Cerebellar cortex (tissue), 1 donor: ENCODE measurements around the gene PICALM.
"Not testable (repeated sequence)": the region's sequence is repeated elsewhere in the genome, so short reads cannot be mapped to it uniquely, and the experiment has no call there.

Experiments
- DNase-seq: peaks from one replicate; pipeline ENCODE4 v3.0.0-alpha.2; 2015; ENCODE audit warnings: low spot score

The PICALM gene

DNA sequence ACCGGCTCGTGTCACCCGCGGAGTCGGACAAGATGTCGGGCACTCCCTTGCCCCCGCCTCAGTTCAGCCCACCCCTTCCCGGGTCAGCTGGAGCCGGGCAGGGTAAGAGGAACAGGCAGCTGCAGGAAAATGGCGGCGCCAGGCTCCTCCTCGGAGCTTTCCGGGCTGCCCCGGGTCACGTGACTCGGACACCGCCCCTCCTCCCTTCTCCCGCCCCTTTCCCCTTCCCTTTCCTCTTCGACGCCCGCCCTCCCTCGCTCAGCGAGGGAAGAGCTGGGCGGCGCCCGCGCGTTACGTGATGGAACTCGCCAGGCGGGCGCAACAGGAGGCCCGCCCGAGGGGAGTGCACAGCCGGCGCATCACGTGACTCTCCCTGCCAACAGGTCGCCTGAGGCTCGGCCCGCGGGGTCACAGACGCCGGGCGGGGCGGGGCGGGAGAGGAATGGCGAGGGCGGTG, at the start of gene PICALM:
PICALM (minus strand) TSS at position 134 of the 457 bp plus-strand sequence. CDS start 304 bp downstream, outside the sequence.
- peak; percentile 97 for DNase-seq

- DNase-seq: no peak
These were observed 49.4 kb upstream of the PICALM start for GRCh38 chr11:86118253-86118652.

- no peak for DNase-seq
These were observed 48.8 kb upstream of the PICALM start for GRCh38 chr11:86117712-86118063.

- no peak for DNase-seq
These were observed 48.3 kb upstream of the PICALM start for GRCh38 chr11:86117001-86117711.

DNA sequence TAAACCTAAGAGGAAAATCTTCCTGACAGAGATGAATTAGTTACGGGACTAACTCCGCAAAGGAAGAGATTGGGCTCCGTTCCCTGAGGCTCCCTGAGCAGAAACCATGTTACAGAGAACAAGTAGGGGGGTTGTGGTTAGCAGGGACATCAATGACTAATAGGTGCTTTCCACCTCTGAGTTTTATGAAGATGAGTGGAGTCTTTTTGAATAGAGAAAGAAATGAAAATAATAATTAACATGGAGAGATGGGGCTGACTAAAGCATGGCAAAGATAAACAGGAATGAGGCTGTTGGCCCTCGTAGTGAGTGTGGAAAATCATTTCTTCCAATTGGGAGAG, 47.5 kb upstream of the PICALM start:
- no peak for DNase-seq

DNA sequence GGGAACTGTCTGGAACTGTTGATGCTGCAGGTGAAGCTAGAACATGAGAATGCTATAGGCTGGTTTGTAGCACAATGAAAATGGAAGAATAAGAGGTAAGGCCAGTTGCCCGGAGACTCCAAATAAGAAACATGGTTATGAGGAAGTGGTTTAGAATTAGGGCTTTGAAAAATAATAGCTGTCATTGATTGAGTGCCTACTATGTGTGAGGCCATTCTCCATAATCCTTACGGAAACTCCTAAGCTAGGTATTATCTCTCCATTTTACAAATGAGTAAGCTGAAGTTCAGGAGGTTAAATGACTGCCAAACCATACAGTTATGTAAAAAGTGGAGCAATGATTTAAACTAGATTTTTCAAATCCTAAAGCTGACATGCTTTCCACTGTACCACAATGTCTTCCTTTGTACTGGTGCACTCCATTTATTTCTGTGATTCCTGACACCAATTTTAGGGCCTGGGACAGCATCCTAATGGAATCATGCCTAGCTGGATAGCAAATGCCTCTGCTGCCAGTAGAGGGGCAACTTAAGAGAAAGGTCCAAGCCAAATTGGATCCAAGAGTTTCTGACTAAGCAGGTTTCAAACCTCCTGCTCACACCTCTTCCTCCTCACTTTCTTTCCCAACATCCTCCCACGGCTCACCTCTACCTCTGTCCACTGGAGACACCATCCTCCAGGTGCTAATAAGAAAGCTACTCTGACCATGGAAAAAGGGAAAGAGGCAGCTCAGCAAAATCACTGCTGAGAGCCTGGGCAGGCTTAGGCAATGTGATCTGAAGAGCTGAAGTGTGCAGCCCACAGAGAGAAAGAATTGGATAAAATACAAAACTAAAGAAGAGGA, 46.9 kb upstream of the PICALM start:
- DNase-seq: no peak

DNA sequence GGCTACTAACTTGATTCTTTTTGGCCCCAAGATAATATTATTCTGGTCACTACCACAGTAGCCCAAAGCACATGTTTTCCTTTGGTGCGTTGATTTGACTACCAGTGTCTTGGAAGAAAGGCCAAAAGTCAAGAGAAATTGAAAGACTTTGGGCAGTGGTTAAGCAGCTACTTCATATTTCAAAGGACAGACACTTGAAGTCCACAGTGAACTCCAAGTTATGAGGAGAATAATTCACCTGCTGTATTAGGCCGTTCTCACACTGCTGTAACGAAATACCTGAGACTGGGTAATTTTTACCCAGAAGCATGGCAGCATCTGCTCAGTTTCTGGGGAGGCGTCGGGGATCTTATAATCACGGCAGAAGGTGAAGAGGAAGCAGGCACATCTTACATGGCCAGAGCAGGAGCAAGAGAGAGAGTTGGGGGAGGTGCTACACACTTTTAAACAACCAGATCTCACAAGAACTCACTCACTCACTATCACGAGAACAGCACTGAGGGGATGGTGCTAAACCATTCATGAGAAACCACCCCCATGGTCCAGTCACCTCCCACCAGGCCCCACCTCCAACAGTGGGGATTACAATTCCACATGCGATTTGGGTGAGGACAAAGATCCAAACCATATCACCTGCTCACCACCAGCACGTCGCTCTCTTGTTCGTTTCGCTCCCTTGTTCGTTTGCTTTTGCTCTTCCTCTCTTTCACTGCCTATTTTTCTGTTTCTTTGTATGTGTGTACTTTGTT, 40.2 kb upstream of the PICALM start:
- DNase-seq: no peak

DNA sequence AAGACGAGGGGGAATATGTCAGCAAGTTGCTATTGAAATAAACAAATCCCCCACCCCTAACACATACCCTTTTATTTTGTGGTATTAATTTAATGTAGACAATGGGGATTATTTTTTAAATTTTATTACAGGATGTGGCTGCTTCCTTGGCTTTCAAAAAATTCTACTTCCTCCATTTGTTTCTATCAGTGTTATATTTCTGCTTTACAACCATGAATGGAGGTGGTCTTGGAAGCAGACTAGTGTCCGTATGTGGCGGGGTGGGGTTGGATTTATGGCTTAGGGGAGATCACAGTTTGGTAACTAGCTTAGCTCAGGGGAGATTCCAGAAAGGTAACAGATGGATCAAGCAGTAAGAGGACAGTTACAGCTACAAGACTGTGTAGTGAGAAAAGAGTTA, 39.3 kb upstream of the PICALM start:
- no peak for DNase-seq

DNA sequence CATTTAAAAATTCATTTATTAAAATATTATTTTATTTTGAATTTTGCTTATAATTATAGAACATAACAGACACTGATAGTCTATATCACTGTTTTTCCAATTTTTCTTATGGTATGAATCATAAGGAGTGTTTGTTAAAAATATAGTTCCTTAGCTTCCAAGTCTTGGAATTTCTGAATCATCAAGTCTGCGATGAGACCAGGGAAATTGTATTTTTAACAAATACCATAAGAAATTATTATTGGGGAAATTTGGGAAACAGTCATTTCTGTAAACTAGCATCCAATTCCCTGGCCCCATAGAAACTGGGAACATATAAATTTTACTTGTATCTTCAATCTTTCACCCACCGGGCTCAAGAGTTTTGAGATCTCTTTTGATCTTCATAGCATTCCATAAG, 38.0 kb upstream of the PICALM start:
- no peak for DNase-seq

DNA sequence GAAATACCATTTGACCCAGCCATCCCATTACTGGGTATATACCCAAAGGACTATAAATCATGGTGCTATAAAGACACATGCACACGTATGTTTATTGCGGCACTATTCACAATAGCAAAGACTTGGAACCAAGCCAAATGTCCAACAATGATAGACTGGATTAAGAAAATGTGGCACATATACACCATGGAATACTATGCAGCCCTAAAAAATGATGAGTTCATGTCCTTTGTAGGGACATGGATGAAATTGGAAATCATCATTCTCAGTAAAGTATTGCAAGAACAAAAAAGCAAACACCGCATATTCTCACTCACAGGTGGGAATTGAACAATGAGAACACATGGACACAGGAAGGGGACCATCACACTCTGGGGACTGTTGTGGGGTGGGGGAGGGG, 37.1 kb upstream of the PICALM start:
- DNase-seq: not testable (repeated sequence)

DNA sequence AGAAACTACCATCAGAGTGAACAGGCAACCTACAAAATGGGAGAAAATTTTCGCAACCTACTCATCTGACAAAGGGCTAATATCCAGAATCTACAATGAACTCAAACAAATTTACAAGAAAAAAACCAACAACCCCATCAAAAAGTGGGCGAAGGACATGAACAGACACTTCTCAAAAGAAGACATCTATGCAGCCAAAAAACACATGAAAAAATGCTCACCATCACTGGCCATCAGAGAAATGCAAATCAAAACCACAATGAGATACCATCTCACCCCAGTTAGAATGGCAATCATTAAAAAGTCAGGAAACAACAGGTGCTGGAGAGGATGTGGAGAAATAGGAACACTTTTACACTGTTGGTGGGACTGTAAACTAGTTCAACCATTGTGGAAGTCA, 36.7 kb upstream of the PICALM start:
- DNase-seq: not testable (repeated sequence)

DNA sequence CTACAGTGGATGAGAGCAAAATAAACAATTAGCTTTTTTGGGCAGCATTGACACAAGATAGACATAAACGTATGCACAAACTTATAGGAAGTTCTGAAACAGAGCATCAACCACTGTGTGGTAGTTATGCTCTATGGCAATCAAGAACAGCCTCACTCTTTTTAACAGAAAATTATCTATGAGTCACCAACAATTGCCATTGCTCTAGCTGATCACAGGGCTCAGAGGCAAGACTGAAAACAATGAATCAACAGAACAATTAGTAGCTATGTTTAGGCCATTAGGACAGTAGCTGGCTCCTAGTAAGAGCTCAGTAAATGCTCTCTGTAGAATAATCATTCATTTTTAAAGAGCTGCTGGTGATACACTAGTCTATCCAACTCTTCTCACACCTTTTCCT, 34.9 kb upstream of the PICALM start:
- no peak for DNase-seq

DNA sequence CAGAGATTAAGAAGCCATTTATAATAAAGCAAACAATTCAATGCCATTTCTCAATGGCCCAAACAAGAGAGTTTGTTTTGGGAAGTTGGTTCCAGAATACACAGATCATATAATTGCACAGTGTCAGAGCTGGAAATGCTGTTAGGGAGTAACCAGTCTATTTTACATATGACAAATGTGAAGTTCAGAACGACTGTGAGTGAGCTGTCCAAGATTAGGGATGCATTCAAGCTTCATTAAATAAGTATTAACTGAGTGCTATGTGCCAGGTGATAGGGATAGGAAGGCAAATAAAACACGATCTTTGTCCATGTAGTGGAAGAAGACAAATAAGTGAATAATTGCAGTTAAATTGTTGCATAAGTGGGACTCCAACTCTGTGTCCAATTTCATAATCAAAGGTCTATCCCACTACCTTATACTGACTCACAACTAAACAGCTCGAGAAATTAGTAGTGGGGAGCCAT, 33.1 kb upstream of the PICALM start:
- no peak for DNase-seq

DNA sequence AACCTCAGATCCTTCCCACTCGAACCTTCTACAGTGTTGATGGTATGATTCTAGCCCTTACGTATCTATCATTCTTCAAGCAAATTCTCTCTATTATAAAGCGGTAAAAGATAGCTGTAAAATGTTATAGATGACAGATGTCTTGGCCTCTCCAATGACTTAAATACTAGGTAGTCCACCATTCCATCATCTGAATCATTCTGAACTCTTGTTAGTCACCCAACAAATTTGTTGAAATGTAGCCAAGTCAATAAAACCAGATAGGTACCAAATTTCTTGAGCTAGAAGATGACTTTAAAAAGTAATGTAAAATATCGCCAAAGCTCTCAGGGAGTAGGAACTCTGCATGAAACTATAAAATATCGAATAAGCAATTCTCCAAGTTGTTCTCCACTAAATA, 32.6 kb upstream of the PICALM start:
- DNase-seq: no peak

- no peak for DNase-seq
These were observed 31.0 kb upstream of the PICALM start for GRCh38 chr11:86099874-86100273.

GRCh38 chr11:86097980-86098379, 29.1 kb upstream of the PICALM start:
- no peak for DNase-seq

DNA sequence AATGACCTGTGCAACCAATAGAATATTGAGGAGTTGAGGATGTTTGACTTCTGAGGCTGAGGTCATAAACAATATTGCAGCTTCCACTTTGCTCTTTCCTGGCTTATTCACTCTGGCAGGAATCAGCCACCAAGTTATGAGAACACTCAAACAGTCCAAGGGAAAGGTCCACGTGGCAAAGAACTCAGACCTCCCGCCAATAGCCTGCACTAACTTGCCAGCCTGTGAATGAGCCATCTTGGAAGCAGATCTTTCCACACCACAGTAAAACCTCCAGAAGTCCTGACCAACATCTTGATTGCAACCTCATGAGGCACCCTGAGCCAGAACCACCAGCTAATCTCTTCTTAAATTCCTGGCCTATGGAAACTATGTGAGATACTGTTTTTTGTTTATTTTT, 22.7 kb upstream of the PICALM start:
- DNase-seq: no peak

- DNase-seq: no peak
These were observed 22.2 kb upstream of the PICALM start for GRCh38 chr11:86091086-86091485.

GRCh38 chr11:86089659-86090058, 20.8 kb upstream of the PICALM start:
- peak; percentile 51 for DNase-seq

DNA sequence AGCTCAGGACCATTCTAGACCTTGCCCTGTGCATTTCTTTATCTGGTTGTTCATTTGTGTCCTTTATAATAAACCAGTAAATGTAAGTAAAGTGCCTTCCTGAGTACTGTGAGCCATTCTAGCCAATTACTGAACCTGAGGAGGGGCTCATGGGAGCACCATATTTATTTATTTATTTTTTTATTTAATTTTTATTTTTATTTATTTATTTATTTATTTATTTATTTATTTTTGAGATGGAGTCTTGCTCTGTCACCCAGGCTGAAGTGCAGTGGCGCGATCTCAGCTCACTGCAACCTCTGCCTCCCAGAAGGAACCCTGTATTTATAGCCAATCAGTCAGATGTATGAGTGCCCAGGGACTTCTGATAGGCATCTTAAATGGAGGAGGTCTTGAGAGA, 18.8 kb upstream of the PICALM start:
- not testable (repeated sequence) for DNase-seq

DNA sequence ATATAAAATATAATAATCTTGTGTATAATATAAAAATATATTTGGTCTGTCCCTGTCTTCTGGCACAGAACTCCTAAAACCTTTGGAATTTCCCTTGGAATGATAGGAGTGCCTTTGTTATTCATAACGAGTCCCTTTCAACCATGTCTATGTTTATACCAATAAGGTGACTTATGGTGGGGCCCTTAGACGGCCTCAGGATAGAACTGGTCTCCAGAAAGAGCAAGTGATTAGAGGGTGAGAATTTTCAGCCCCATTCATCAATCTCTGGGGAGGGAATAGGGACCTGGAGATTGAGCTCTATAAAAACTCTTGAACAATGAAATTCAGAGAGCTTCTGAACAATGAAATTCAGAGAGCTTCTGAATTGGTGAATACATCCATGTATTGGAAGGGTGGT, 18.4 kb upstream of the PICALM start:
- no peak for DNase-seq

- no peak for DNase-seq
These were observed 12.6 kb upstream of the PICALM start for GRCh38 chr11:86081455-86081854.

DNA sequence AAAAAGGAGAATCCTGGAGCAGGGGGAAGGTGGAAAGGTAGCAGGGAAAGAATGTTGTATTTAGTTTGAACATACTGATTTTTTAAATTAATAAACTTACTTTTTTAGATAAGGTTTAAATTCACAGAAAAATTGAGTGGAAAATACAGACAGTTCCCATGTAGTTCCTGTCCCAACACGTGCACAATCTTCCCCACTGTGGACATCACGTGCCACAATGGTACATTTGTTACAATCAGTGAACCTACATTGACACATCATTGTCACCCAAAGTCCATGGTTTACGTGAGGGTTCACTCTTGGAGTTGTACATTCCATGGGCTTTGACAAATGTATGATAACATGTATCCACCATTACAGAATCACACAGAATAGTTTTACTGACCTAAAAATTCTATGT, 10.5 kb upstream of the PICALM start:
- DNase-seq: no peak
